ENCODE measurements around the gene ADAM22. TPM values are rescaled to one million over a fixed set of nuclear protein-coding genes. Genes with fewer than 3 reads are reported as not detected.

Gene ADAM22
- total and polyA plus RNA-seq, 2 experiments from 2014 or later, result 1.6 to 9.8 TPM

GRCh38 chr7:88217675-88218428, 283.8 kb downstream of the ADAM22 start:
- no peak overlapping the region for H3K4me3 ChIP-seq
- no peaks in the 10 kb centered on the region for H3K9me2 ChIP-seq (replicated peaks; ENCODE audit: insufficient read depth)
- no peaks in the 10 kb centered on the region for H3K4me1 ChIP-seq (ENCODE audit: insufficient read depth)
- H3K36me3 ChIP-seq (replicated peaks; ENCODE audit: insufficient read depth, low read depth), result no peaks in the 10 kb centered on the region
- H3K27ac ChIP-seq, result no peak overlapping the region
- no peaks in the 10 kb centered on the region for H3K9me3 ChIP-seq (ENCODE audit: low read depth)
- H3K79me2 ChIP-seq, result peaks cover 58% of the 10 kb centered on the region
- H4K20me1 ChIP-seq (ENCODE audit: insufficient read depth, poor library complexity, severe bottlenecking), result peaks cover 5% of the 10 kb centered on the region
- no peak overlapping the region for H2AFZ ChIP-seq
- no peak for TF ChIP-seq EZH2phosphoT487 (IDR thresholded peaks at IDR 0.05; ENCODE audit: low read depth, severe bottlenecking, unreplicated experiment)
- no peak for TF ChIP-seq EZH2 (IDR thresholded peaks at IDR 0.05; ENCODE audit: borderline replicate concordance)
- no peak for TF ChIP-seq CTCF (IDR thresholded peaks at IDR 0.05; ENCODE audit: poor library complexity)
- no peak for DNase-seq (ENCODE audit: low spot score)
- 27% methylated on average over 1 of the region's 1 CpG for WGBS (ENCODE audit: low lambda C conversion rate, missing lambda C conversion rate)
- H3K4me2 ChIP-seq, result peak overlapping the region; percentile 79
- H3K27me3 ChIP-seq, result no peaks in the 10 kb centered on the region

GRCh38 chr7:88218429-88218745, 284.3 kb downstream of the ADAM22 start:
- H3K9me3 ChIP-seq (ENCODE audit: low read depth), result no peaks in the 10 kb centered on the region
- H2AFZ ChIP-seq, result peak overlapping the region; percentile 61
- H3K27me3 ChIP-seq, result no peaks in the 10 kb centered on the region
- peaks cover 5% of the 10 kb centered on the region for H4K20me1 ChIP-seq (ENCODE audit: insufficient read depth, poor library complexity, severe bottlenecking)
- H3K27ac ChIP-seq, result peak overlapping the region; percentile 94
- H3K4me2 ChIP-seq, result peak overlapping the region; percentile 79
- no peaks in the 10 kb centered on the region for H3K36me3 ChIP-seq (replicated peaks; ENCODE audit: insufficient read depth, low read depth)
- no peaks in the 10 kb centered on the region for H3K4me1 ChIP-seq (ENCODE audit: insufficient read depth)
- no peaks in the 10 kb centered on the region for H3K9me2 ChIP-seq (replicated peaks; ENCODE audit: insufficient read depth)
- WGBS (ENCODE audit: low lambda C conversion rate, missing lambda C conversion rate), result 66% methylated on average over 5 of the region's 5 CpGs
- H3K4me3 ChIP-seq, result peak overlapping the region; percentile 58
- TF ChIP-seq EZH2 (IDR thresholded peaks at IDR 0.05; ENCODE audit: borderline replicate concordance), result no peak
- no peak for TF ChIP-seq EZH2phosphoT487 (IDR thresholded peaks at IDR 0.05; ENCODE audit: low read depth, severe bottlenecking, unreplicated experiment)
- no peak for TF ChIP-seq CTCF (IDR thresholded peaks at IDR 0.05; ENCODE audit: poor library complexity)
- peaks cover 56% of the 10 kb centered on the region for H3K79me2 ChIP-seq
- DNase-seq (ENCODE audit: low spot score), result no peak

- Histone ChIP-seq H3K27ac (peak overlapping the region; percentile 94), H3K36me3 (replicated peaks; ENCODE audit: insufficient read depth, low read depth) (no peaks in the 10 kb centered on the region), H3K27me3 (no peaks in the 10 kb centered on the region), H3K79me2 (peaks cover 50% of the 10 kb centered on the region), H4K20me1 (ENCODE audit: insufficient read depth, poor library complexity, severe bottlenecking) (peaks cover 5% of the 10 kb centered on the region), H3K4me3 (peak overlapping the region; percentile 58), H2AFZ (peak overlapping the region; percentile 61), H3K4me2 (peak overlapping the region; percentile 79), H3K4me1 (ENCODE audit: insufficient read depth) (no peaks in the 10 kb centered on the region), H3K9me3 (ENCODE audit: low read depth) (no peaks in the 10 kb centered on the region), H3K9me2 (replicated peaks; ENCODE audit: insufficient read depth) (no peaks in the 10 kb centered on the region)
- peak; percentile 67 for DNase-seq (ENCODE audit: low spot score)
- TF ChIP-seq EZH2phosphoT487 (IDR thresholded peaks at IDR 0.05; ENCODE audit: low read depth, severe bottlenecking, unreplicated experiment) (no peak), EZH2 (IDR thresholded peaks at IDR 0.05; ENCODE audit: borderline replicate concordance) (no peak), CTCF (IDR thresholded peaks at IDR 0.05; ENCODE audit: poor library complexity) (no peak)
- WGBS (ENCODE audit: low lambda C conversion rate, missing lambda C conversion rate), result 2% methylated on average over 27 of the region's 27 CpGs
These were observed 285.0 kb downstream of the ADAM22 start for GRCh38 chr7:88218836-88219605.

Measured in hepatocyte (in vitro differentiated cells).